ENCODE results near the gene NACA2. TPM values are rescaled to one million over a fixed set of nuclear protein-coding genes. Genes with fewer than 3 reads are reported as not detected.
"Not testable (repeated sequence)": the region's sequence is repeated elsewhere in the genome, so short reads cannot be mapped to it uniquely, and the experiment has no call there.

NACA2 gene
- total RNA-seq, 2 donors from 2014 or later, result not detected

DNA sequence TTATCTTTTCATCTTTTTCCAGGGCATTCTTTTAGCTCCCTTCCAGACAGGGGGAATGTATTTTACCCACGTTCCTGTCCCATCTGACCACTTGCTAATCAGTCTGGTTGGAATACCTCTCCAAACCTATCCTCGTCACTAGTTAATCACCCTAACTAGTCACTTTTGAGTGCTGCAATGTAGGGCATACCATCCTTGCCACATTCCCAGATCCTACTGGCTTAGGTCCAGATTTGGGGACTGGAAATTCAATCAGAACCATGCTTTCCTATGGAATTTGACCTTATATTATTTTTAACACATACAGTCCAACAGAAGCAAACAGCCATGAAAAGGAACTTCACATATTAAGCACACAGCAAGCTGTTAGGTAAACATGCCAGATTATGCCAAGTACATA is 29.7 kb downstream of the NACA2 start:
- no peak for DNase-seq
- no peak for ATAC-seq
- intact Hi-C loops (cut with DNase I), result no loop called here

DNA sequence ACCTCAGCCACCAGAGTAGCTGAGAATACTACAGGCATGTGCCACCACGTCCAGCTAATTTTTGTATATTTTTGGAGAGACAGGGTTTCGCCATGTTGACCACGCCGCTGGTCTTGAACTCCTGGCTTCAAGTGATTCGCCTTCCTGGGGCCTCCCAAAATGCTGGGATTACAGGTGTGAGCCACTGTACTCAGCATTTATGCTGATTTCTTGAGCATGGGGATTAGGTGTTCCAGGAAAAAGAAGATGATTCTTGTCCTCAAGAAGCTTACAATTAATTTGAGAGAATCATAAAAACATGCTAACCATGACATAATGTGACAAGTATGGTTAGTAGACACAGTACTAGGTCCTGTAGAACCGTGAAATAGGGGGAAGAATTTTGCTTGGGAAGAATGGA is 30.9 kb downstream of the NACA2 start:
- intact Hi-C loops (cut with DNase I), result no loop called here
- ATAC-seq (no peak), DNase-seq (no peak)

DNA sequence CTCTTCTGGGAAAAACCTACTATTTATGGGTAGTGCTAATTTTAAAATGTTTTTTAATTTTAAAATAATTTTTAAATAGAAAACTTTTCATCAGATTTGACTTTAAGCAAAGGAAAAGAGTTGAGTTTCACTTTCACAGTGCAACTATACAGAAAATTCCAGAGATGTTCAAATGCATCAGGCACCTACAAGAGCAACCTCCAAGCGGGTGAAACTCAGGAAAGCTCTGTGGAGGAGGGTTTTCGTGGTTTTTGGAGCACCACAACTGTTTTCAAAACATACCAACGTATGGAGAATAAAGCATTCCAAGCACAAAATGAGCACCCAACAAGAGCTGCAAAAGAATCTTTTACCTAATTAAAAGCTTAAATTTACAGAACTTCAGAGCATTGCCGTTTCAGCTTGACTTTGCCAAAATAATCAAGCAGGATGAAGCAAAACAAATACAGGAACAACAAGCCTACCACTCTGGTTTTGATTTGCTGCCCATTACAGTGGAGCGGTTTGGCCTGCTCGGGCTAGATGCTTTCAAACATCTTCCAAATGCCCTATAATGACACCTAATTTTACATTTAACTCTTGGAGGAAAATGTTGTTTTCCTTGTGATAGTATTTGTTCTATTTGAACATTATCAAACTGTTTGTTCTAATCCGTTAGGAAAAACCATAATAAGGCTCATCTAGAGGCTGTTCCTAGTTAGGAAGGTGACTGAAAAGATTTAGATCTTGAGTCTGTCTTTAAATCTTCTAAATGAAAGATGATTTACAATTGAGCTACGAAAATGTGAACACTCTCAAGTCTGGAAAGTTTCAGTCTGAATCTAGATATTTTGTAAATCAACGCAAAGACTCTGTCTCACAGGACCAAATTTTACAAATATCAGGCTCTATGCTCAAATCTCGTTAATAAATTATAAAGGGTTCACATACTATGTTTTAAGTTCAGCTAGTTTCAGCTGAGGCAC is 34.5 kb downstream of the NACA2 start:
- DNase-seq (no peak), ATAC-seq (no peak)
- intact Hi-C loops (cut with DNase I), result loop anchor here (10.0 kb wide), 2 partner anchors 142 to 832 kb away; no protein-coding TSS in a partner anchor

DNA sequence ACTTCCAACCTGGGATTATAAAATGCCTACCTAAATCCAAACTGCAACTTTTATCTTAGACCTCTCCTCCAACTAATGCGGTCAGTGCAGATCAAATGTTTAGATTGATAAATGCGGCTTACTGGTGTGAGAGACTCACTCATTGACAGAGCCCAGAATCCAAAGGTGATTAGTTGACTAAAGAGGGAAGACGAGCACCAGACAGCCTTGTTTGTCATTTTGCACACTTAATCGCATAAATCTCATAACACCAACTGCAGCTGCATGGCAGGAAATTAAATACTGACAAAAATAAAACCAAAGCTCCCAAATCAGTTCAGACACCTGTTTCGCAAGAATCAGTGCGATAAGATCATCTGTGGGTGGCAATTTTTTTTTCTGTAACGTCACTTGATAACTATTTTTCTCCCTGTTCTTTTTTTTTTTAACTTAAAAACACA is 35.9 kb downstream of the NACA2 start:
- intact Hi-C loops (cut with DNase I), result loop anchor here (10.0 kb wide), 2 partner anchors 140 to 830 kb away; no protein-coding TSS in a partner anchor
- DNase-seq (no peak), ATAC-seq (no peak)

DNA sequence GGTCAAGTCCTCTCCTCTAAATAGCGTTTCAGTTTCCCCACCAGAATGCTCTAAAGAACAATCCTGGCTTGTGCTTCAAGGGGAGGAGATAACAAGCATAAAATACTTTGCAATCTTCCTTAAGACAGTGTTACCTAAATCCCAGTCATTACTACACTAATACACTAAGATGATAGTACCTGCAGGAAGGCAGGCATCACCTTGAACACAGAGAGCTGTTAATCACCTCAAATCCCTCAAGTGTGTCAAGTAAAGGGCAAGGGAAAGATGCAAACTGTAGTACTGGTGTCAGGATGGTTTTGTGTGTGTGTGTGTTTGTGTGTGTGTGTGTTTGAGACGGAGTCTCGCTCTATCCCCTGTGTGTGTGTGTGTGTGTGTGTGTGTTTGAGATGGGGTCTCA is 36.8 kb downstream of the NACA2 start:
- ATAC-seq, result no peak
- DNase-seq, result no peak
- intact Hi-C loops (cut with DNase I), result loop anchor here (5.0 to 10.0 kb wide), 3 partner anchors 137 to 829 kb away; no protein-coding TSS in a partner anchor

DNA sequence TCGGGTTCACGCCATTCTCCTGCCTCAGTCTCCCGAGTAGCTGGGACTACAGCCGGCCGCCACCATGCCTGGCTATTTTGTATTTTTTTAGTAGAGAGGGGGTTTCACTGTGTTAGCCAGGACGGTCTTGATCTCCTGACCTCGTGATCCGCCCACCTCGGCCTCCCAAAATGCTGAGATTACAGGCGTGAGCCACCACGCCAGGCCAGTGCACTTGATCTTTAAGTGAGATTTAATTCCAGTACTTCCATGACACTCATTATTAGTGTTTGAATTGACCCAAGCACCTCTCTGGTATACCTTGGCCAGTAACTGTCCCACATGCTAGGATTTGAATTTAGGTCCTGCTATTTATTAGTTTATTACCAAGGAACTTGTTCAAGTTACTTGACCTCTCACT is 38.5 kb downstream of the NACA2 start:
- intact Hi-C loops (cut with DNase I), result loop anchor here (5.0 to 10.0 kb wide), 3 partner anchors 135 to 828 kb away; no protein-coding TSS in a partner anchor
- ATAC-seq, DNase-seq: not testable (repeated sequence)

DNA sequence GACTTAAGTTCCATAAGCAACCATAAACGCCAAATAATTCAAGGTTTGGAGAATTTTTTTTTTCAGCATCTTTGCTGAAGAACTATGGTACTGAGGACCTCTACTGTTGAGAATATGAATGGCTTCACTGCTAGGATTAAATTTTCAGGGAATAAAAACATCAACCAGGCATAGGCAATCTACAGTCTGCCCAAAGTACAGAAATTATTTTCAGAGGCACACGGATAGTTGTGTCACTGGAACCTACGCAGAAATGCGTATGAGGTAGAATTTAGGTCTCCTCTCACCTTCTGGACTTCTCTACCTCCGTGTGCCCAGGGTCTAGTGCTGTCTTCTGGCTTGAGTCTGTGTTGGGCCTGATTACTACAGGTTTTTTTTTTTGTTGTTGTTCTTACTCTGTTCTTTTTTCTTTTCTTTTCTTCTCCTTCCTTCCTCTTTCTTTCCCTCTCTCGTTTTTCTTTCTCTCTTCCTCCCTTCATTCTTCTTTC is 39.7 kb downstream of the NACA2 start:
- intact Hi-C loops (cut with DNase I), result loop anchor here (5.0 to 10.0 kb wide), 3 partner anchors 134 to 826 kb away; no protein-coding TSS in a partner anchor
- DNase-seq (no peak), ATAC-seq (peak in 1 of 2 donors; percentile 41)

DNA sequence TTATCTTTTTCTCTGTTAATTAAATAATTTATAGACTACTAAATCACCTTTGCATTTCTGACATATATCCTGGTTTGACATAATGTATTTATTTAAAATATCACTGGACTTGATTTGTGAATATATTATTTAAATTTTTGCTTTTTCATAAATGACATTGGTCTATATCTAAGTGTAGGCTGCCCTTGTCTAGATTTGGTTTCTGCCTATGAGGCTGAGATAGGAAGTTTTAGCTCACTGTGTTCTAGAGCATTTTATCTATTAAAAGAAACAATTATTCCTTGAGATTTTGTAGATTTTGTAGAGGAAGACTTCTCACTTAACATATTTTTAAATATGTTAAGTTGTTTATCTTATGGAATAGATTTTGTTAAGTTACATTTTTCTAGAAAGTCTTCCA is 43.9 kb downstream of the NACA2 start:
- intact Hi-C loops (cut with DNase I), result no loop called here
- DNase-seq (no peak), ATAC-seq (no peak)

DNA sequence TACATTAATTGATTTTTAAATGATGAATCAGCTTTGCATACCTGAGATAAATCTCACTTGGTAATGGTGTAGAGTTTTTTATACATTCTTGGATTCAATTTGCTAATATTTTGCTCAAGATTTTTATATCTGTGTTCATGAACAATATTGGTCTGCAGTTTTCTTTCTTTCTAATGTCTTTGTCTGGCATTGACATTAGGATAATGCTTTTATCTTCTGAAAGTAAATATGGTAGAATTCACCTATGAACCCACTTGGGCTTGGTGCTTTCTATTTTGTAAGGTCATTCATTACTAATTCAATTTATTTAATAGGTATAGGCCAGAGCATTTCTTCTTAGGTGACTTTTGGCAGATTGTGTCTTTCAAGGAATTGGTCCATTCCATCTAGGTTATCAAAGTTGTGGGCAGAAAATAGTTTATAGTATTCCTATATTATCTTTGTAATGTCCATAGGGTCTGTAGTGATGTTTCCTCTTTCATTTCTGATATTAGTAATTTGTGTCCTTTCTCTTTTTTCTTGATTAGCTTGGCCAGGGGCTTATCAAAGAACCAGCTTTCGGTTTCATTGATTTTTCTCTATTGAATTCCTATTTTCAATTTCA is 45.6 kb downstream of the NACA2 start:
- intact Hi-C loops (cut with DNase I), result no loop called here
- no peak for ATAC-seq
- no peak for DNase-seq

DNA sequence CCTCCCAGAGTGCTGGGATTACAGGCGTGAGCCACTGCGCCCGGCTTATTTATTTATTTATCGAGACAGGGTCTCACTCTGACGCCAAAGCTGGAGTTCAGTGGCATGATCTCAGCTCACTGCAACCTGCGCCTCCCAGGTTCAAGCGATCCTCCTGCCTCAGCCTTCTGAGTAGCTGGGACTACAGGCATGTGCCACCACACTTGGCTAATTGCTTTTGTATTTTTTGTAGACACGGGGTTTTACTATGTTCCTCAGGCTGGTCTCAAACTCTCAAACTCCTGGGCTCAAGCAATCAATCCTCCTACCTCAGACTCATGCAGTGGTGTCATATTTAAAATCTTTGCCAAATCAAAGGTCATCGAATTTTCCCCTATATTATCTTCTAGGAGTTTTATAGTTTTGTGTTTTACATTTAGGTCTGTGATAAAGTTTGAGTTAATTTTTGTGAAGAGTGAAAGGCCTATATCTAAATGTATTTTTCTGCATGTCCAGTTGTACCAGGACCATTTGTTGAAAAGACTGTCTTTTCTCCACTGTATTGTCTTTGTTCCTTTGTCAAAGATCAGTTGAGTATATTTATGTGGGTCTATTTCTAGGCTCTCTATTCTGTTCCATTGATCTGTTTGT is 47.1 kb downstream of the NACA2 start:
- intact Hi-C loops (cut with DNase I), result no loop called here
- DNase-seq (no peak), ATAC-seq (no peak)

DNA sequence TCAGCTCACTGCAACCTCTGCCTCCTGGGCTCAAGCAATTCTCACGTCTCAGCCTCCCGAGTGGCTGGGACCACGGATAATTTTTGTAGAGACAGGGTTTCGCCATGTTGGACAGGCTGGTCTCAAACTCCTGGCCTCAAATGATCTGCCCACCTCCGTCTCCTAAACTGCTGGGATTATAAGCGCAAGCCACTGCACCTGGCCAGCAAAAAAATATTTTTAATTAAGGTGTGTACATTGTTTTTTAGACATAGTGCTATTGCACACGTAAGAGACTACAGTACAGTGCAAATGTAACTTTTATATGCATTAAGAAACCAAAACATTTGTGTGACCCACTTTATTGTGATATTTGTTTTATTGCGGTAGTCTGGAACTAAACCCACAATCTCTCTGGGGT is 49.0 kb downstream of the NACA2 start:
- no peak for ATAC-seq

DNA sequence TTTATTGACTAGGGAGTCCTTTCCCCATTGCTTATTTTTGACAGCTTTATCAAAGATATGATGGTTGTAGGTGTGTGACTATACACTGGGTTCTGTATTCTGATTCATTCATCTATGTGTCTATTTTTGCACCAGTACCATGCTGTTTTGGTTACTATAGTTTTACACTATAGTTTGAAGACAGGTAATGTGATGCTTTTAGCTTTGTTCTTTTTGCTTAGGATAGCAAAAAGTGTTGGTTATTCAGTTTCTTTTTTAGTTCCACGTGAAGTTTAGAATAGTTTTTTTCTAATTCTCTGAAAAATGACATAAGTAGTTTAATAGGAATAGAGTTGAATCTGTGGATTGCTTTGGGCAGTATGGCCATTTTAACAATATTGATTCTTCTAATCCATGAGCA is 50.1 kb downstream of the NACA2 start:
- ATAC-seq, result no peak
- intact Hi-C loops (cut with DNase I), result no loop called here
- DNase-seq, result no peak

More for the DNA sequence above, 49.0 kb downstream of the NACA2 start:
- intact Hi-C loops (cut with DNase I), result no loop called here
- no peak for DNase-seq

Other genes with a start within 250 kb of the NACA2 start
- 10 to 100 TPM; 12.1 to 17.0 TPM for gene TBX2, start 191.4 kb downstream of the NACA2 start, total RNA-seq
- not detected for gene TBX4, start 138.8 kb downstream of the NACA2 start, total RNA-seq

All from left cardiac atrium (tissue), 4 donors.